ENCODE results near the gene HDAC4. TPM values are rescaled to one million over a fixed set of nuclear protein-coding genes. Genes with fewer than 3 reads are reported as not detected.

The HDAC4 gene
- total RNA-seq, 4 donors from 2014 or later, result 12.9 to 91.6 (median 39.8) TPM

- H3K9me3 ChIP-seq, result no peaks in the 10 kb centered on the region
- H3K4me1 ChIP-seq, result peaks cover 12 to 46% of the 10 kb centered on the region in 2 donors
- TF ChIP-seq CTCF (IDR thresholded peaks at IDR 0.05), result no peak
- TF ChIP-seq POLR2A (IDR thresholded peaks at IDR 0.05), result no peak
- peak overlapping the region in 2 of 3 donors; percentile 40 to 54 for H3K27ac ChIP-seq
- no peaks in the 10 kb centered on the region for H3K27me3 ChIP-seq
- WGBS, 2 donors, result 73 to 83% methylated on average over 32 to 33 of the region's 33 CpGs
- H3K36me3 ChIP-seq, result no peaks in the 10 kb centered on the region
- intact Hi-C loops (cut with DNase I), result no loop called here
- H3K4me3 ChIP-seq (replicated peaks in 1 of 3), result no peak overlapping the region
- DNase-seq, result no peak
Measured at GRCh38 chr2:239308661-239309397, 92.0 kb downstream of the HDAC4 start.

- Histone ChIP-seq H3K4me1 (peaks cover 12 to 48% of the 10 kb centered on the region in 2 donors), H3K27me3 (no peaks in the 10 kb centered on the region), H3K4me3 (replicated peaks in 1 of 3) (no peak overlapping the region), H3K27ac (peak overlapping the region in 2 of 3 donors; percentile 40 to 54), H3K9me3 (no peaks in the 10 kb centered on the region), H3K36me3 (no peaks in the 10 kb centered on the region)
- DNase-seq, result no peak
- intact Hi-C loops (cut with DNase I), result no loop called here
- no peak for TF ChIP-seq CTCF (IDR thresholded peaks at IDR 0.05)
- no peak for TF ChIP-seq POLR2A (IDR thresholded peaks at IDR 0.05)
- WGBS, 2 donors, result 84 to 92% methylated on average over 14 to 16 of the region's 16 CpGs
Measured at GRCh38 chr2:239307921-239308613, 92.8 kb downstream of the HDAC4 start.

GRCh38 chr2:239307221-239307569 lies 93.6 kb downstream of the HDAC4 start:
- 84 to 95% methylated on average over 4 to 8 of the region's 8 CpGs for WGBS, 2 donors
- no peak overlapping the region for H3K27ac ChIP-seq

GRCh38 chr2:239306274-239307220 lies 94.3 kb downstream of the HDAC4 start:
- no peak overlapping the region for H3K27ac ChIP-seq
- WGBS, 2 donors, result 93% methylated on average over 20 to 22 of the region's 25 CpGs
- no peak for DNase-seq
- TF ChIP-seq CTCF (IDR thresholded peaks at IDR 0.05), result no peak
- no peak for TF ChIP-seq POLR2A (IDR thresholded peaks at IDR 0.05)
- H3K9me3 ChIP-seq, result no peaks in the 10 kb centered on the region
- no peaks in the 10 kb centered on the region for H3K36me3 ChIP-seq
- H3K27me3 ChIP-seq, result no peaks in the 10 kb centered on the region
- intact Hi-C loops (cut with DNase I), result no loop called here
- peaks cover 15 to 51% of the 10 kb centered on the region in 2 donors for H3K4me1 ChIP-seq
- no peak overlapping the region for H3K4me3 ChIP-seq (replicated peaks in 1 of 3)

More at GRCh38 chr2:239307221-239307569, 93.6 kb downstream of the HDAC4 start:
- H3K36me3 ChIP-seq, result no peaks in the 10 kb centered on the region
- H3K9me3 ChIP-seq, result no peaks in the 10 kb centered on the region
- H3K4me1 ChIP-seq, result peaks cover 15 to 51% of the 10 kb centered on the region in 2 donors
- H3K4me3 ChIP-seq (replicated peaks in 1 of 3), result no peak overlapping the region
- no peak for DNase-seq
- TF ChIP-seq CTCF (IDR thresholded peaks at IDR 0.05) (no peak), POLR2A (IDR thresholded peaks at IDR 0.05) (no peak)
- intact Hi-C loops (cut with DNase I), result no loop called here
- no peaks in the 10 kb centered on the region for H3K27me3 ChIP-seq
